ENCODE measurements around the gene UBE3D.
"Not testable (repeated sequence)": the region's sequence is repeated elsewhere in the genome, so short reads cannot be mapped to it uniquely, and the experiment has no call there.

UBE3D gene

DNA sequence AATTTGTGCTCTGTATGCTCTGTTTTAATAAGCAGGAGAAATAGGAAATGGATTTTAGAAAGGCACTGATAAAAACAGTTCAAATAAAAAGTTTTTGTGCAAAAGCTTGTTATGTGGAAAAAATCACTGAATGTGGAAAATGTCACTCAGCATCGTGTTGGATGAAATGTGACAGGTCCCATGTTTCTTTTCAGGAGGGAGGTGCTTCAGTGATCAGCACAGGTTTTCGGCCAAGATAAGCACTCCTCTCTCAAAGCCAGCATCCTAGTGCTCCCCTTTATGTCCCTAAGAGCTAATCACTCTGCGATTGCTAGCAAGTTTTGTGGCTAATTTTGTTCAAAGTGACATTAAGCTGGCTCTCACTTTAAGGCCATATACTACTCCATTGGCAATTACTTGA lies 12.0 kb downstream of the UBE3D start:
- no peak for DNase-seq

DNA sequence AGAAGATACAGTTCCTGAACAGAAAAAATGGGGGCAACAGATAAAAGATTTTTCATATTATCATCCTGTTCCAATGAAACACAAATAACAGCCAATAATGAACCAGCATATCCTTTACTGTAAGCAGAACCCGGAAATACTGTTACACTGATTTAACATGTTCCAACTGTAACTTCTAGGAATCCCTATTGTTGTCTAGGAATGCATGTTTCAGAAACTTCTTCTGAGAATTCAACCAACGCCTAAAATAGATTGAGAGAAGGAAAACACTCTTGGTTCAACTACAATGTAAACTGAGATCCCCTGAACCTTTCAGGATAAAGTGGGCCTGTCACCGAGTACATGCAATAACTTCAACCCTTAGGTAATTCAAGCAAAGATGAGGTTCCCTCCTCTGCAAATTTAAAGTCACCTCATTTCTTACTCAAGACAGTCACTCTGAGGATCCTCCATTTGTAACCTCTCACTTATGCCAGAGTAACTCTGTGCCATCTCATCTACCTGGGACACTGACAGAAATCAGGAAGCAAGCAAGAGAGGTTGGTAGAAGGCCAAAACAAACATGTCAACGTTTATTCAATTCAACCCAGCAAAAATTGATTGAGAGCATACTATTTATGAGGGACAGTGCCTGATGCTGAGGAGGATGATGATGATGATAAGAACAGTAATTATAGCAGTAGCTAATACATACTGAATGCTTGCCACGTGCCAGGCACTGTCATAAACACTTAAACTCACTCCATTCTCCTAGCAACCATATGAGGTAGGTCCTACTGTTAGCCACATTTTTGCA lies 14.1 kb downstream of the UBE3D start:
- no peak for DNase-seq

DNA sequence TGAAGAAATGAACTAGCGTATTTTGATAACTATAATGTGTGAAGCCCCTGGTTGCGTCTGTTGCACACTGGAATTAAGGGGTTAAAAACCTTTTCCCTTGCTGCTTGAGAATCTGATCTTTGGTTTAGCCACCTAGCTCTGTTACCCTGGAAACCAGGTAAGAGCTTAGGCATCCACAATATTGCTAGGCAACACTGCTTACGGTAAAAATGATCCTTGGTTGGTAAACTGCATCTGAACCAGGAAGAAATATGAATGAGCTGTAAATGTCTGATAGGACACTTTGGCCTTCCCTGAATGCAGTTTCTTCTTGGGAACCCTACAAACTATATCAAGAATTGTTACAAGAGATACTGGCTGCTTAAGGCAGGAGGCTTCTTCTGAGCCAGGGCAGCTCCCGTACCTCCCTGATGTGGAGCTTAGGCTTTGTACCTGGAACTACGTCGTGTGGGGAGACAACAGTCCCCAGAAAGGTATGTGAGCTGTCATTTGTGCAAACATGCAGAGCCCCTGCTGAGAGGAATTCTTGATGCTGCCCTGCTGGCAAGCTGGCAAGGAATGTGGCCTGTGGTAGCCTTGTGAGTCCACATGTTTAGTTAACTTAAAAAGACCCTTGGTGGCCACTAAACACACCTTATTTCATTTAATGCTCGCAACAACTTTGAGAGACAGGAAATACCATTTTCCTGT lies 18.4 kb downstream of the UBE3D start:
- DNase-seq = no peak

DNA sequence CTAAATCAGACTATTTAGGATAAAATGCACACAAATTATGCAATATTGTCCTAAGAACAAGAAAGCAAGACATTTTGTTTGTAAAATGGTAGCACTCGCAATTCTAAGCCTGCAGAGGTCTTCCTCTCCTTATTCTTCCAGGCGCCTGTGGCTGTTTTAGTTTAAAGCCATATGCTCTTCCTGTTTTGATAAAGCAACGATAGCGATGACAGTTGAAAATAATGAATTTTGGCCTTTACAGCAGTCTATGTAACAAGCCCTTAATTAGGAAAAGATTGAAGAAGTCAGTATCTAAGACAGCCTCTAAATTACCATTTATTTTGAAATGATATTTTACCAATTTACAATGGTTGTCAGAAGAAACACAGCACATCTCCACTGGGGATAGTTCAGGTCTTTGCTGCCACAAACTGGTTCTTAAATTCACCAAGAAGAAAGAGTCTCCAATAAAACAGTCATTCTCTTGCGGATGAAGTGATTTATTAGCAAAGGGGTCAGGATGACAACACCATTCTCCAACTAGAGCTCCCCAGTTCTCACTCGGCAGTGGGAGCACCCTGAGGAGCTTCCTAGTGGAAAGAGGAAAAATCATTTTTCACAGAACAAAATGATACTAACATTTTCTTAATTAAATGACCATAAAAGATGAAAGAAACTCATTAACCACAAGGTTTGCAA lies 21.4 kb downstream of the UBE3D start:
- no peak for DNase-seq

DNA sequence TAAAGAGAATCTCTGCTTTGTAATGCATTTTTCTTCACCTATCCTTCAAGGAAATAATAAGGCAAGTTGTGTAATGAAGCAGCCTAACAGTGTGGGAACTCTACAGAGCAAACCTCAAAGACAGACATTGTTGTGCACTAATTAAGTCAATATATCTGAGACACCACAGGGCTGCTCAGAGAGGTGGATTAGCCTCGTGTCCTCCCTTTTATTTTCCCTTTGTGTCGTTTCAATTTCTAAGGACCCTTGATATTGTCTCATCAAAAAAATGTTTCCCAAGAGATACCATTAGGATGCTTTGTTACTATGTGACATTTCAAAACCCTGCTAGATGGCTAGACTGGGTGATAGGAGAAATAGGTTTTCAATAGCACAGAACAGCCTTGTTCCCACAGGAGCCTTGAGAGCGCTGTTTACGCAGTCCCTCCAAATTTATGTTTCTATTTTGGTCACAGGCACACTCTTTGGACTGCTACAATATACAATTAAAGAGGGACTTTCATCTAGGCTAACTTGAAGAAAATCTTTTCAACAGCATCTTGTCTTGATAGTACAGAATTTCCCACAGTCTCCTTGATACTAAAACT lies 23.1 kb downstream of the UBE3D start:
- DNase-seq = no peak

DNA sequence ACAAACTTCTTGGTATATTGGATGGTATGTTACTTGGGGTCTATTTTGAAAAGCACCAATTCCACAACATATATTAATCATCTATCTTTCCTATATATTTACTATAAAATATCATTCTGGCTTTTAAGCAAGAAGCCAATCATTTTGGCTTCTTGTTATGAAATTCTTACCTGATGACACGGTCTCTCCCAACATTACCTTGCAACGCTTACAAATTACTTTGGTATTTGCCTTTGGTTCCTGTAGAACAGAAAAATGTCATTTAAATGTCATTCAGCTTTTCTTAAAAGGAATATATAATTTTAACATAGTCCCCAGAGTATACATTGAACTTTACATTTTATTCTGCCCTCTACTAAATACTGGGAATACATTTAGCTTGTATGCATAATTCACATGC lies 27.4 kb downstream of the UBE3D start:
- DNase-seq = no peak

DNA sequence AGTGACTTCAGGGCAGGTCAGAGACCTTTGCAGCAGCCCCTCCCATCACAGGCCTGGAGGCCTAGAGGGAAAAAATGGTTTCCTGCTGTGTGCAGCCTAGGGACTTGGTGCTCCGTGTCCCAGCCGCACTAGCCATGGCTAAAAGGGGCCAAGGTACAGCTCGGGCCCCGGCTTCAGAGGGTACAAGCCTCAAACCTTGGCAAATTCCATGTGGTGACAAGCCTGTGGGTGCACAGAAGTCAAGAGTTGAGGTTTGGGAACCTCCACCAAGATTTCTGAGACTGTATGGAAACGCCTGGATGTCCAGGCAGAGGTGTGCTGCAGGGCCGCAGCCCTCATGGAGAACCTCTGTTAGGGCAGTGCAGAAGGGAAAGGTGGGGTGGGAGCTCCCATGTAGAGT lies 34.0 kb downstream of the UBE3D start:
- DNase-seq = no peak

DNA sequence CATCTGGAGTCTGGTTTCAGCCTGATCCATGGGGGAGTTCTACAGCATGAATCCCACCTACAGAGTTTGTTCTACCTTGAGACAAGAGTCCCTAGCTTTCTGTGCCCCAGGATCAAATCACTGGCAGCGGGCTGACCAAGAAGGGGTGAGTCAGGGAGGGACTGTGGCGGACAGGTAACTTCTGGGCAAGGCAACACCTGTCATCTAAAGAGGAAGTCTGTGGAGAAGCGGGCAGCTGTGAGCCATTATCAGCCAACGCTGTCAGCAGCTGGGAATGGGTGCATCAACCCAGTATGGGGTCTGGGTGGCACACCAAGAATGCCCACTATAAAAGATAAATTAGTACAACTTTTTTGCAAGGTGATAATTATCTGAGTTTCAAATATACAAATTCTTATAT lies 45.9 kb downstream of the UBE3D start:
- no peak for DNase-seq

DNA sequence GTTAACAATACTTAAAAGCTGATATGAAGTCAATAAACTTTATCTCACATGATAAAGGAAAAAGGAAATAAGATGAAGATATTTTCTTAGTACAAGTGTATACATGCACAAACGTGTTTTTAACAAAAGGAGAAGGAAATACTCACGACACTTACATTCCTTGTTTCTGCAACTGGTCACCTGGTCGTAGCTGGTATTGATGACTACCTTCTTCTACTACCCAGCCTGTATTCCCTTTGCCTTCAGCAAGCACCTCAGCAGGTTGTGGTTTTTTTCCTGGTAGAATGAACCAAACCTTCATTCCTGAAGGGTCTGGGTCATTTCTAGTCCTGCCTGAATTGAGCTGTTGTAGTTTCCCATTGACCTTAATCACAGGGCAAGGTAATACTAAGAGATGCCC lies 54.5 kb downstream of the UBE3D start:
- DNase-seq = not testable (repeated sequence)

DNA sequence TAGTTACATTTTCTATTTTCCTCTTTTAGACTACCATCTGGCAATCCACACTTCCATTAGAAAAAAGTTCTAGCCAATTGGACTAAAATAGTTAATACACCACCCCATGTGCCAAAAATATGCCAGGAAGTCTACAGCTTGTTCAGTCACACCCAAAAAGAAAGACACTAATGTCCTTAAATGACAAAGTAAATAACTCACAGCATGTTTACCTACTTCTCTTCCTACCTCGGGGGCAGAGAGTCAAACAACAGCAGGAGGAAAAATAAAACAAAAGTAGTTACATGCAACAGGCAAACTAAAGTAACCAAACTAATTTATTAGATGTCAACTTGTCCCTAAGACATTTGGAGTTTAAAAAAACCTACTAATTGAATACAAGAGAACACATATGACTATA lies 57.0 kb downstream of the UBE3D start:
- DNase-seq = no peak

DNA sequence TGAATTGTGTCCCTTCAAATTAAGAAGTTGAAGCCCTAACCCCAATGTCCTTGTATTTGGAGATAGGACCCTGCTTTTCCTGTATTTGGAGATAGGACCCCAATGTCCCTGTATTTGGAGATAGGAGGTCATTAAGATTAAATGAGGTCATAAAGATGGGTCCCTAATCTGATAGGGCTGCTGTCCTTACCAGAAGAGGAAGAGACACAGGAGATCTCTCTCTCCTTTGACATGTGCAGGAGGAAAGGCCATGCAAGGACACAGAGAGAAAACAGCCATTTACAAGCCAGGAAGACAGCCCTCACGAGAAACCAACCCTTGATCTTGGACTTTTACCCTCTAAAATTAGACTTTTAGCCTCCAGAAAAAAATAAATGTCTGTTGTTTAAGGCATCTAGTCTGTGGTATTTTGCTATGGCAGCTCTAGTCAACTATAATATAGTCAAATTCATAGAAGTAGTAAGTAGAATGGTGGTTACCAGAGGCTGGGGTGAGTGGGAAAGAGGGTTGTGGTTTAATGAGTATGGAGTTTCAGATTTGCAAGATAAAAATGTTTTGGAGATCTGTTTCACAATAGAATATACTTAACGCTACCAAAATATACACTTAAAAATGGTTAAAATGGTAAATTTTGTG lies 59.3 kb downstream of the UBE3D start:
- DNase-seq = no peak

DNA sequence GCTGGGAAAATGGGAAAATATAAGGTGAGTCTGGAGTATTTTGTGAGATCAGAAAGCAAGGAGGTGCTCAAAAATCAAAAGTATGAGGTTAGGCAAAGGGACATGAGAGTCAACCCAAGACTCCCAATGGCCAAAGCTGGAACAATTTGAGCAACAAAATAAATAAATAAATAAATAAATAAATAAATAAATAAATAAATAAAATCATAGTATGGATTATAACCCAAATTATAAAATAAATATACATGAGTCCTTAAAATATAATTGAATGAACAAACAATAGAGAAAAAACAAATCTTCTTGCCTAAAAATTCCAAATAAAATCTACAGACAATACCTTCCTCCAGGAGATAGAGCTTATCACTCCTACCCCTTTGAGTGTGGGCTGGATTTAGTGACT lies 69.5 kb downstream of the UBE3D start:
- no peak for DNase-seq

DNA sequence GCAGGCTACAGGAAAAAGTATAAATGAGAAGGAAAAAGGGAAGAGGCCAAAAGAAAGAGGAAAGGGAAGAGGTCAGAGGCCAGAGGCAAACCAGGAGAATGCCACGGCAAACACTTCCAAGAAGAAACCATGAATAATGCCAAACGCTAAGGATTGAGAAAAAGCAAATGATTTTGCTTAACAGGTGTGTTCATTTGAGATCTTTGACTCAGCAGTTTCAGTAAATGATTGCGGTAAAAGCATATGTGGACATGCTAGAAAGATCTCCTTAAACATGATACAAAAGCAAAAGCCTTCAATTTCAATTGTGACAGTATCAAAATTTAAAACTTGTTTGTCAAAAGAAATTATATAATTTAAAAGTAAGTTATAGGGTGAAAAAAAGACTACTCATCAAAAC lies 70.6 kb downstream of the UBE3D start:
- DNase-seq = no peak

DNA sequence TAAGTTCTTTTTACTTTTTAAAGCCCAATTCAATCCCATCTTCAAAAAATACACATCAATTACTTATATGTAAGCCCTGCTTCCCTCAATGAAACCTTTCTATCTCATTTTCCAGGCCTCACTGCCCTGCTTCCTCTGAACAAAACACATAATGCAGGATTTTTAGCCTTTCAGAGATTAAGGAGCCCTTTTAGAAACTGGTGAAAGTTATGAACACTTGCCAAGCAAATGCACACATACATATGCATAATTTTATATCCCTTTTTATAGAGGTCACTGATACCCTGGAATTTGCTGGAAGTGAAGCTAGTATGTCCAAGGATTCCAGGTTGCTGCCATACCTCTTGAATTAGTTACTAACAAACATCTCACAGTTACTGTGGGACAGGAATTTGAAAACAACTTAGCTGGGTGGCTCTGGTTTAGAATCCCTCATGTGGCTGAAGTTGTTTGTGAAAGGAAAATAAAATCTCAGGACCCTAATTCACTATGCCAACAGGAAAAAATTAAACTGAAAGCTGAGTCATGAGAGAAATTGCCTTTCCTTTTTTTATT lies 75.8 kb downstream of the UBE3D start:
- DNase-seq = no peak

DNA sequence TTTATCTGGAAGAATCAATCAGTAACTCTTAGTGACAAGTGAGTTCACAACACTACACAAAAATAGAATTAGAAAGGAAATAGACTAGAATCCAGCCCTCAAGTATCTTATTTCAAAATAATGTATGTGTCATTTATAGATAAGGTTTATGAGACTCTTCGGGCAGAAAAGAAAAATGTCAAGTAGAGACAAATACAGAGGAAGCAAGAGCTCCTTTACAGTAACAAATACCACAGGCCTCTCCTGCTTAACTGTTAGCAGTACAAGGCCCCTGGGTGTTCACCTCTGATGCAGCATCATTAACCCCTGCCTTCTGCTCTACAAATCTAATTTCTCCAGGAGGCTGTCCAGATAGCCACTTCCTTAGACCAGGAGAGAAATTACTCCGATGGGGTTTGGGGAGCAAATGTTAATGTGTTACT lies 76.7 kb downstream of the UBE3D start:
- DNase-seq = no peak

DNA sequence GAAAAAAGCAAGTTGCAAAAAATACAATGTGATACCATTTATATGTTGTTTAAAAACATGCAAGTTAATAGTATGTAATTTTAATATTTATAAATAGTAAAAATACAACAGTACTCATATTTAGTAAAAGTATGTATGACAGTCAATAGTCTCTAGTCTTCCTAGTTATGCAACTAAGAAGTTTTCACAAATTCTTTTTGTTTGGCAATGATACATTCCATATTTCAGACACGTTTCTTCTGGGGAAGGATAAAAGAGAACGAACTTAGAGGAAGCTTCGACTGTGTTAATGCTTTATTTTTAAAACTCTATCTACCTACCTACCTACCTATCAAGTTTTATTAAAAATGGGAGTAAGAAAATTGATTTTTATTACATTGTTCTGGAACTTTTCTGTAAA lies 77.7 kb downstream of the UBE3D start:
- DNase-seq = no peak

DNA sequence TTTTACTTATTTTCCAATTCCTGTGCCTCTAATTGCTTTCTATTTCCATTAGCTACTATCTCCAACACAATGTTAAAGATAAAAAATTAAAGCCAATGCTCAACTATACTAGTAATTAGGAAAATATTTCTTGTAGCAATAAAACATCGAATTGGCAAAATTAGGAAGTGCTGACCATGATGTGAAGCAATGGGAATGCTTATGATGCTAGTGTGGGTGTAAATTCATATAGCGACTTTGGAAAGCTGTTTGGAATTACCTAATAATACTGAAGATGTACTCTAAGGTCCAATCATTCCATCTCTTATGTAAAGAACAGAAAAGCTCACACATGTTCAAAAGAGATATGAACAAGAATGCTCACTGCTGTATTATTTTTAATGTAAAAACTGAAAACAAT lies 78.2 kb downstream of the UBE3D start:
- no peak for DNase-seq

DNA sequence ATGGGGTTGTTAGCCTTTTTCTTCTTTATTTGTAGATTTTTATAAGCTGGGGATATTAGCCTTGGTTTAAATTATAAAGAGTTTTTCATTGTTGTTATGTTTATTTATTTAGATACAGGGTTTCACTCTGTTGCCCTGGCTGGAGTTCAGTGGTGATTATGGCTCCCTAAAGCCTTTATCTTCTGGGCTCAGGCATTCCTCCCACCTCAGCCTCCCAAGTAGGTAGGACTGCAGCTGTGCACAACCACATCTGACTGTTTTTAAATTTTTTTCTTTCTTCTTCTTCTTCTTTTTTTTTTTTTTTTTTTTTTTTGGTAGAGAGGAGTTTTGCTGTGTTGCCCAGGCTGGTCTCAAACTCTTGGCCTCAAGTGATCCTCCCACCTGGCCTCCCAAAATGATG lies 80.9 kb downstream of the UBE3D start:
- DNase-seq = no peak

DNA sequence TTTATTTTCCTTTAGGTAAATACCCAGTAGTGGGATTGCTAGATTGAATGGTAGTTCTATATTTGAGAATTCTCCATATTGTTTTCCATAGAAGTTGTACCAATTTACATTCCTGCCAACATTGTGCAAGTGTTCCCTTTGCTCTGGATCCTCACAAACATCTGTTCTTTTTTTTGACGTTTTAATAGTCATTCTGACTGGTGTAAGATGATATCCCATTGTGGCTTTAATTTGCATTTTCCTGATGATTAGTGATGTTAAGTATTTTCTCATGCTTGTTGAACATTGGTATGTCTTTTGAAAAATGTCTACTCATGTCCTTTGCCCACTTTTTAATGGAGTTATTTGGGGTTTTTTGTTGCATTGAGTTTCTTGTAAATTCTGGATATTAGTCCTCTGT lies 85.6 kb downstream of the UBE3D start:
- no peak for DNase-seq

DNA sequence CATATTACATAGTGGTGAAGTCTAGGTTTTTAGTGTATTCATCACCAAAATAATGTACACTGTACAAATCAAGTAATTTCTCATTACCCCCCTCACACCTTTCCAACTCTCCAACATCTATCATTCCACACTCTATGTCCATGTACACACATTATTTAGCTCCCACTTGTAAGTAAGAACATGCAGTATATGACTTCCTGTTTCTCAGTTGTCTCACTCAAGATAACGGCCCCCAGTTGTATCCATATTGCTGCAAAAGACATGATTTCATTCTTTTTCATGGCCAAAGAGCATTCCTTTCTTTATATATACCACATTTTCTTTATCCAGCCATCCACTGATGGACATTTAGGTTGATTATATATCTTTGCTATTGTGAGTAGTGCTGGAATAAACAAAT lies 86.0 kb downstream of the UBE3D start:
- DNase-seq = no peak

DNA sequence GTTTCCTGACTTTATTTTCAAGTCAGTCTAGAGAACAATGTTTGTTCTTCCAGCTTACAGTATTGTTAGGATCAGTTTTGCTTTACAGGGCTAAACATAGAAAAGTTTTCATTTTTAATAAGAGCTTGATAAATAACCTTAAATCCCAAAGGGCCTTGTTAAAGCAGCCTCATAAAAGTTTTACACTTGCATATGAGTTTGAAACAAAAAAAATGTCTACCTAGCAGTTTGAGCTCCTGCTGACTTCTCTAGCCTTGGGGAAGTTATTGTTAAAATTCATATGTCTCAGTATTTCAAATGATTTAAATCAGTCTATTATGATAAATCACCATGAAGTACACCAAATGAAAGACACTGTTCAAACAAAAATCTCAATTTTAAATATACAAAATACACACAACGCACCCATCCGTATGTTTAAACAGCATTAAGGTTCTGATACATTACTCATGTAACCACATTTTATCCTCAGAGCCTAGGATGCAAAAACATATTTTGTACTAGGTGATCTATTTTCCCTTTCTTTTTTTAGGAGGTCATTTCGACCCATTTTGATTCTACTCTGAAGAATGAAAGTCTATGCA lies 87.2 kb downstream of the UBE3D start:
- no peak for DNase-seq

DNA sequence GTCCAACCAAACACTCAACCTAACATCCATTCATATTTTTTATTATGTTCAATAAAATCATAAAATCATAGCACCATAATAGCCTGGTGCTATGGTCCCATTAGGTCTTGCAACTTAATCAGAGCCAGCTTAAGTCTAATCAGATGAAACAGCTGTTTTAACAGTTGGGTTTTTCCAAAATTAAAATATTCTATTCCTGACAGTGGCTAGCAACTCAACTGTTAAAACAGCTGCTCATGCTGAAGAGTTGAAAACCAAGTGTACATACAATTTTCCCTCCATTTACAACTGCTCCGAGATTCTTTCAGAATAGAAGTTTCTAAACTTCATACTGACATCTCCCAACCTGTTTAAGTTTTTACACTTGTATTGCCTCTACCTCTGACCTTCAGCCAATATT lies 89.5 kb downstream of the UBE3D start:
- no peak for DNase-seq
